Measurements from ENCODE around the gene NR2C1.
A peak's percentile ranks its signal among the peaks of the same experiment; 100 is the strongest.

NR2C1 gene

GRCh38 chr12:95115641-95116040 lies 42.2 kb upstream of the NR2C1 start:
- Histone ChIP-seq H3K4me1 (ENCODE audit: low read length) (peaks cover 15% of the 10 kb centered on the region), H3K9me3 (replicated peaks; ENCODE audit: insufficient read depth, low read length) (no peaks in the 10 kb centered on the region), H3K9ac (ENCODE audit: low read length) (no peak overlapping the region), H3K4me2 (ENCODE audit: low read depth, low read length) (peak overlapping the region; percentile 42; the same call in 1 of the 2 replicates), H3K79me2 (ENCODE audit: low read length) (no peaks in the 10 kb centered on the region), H2AFZ (ENCODE audit: low read length) (no peak overlapping the region; the same call in 1 of the 2 replicates), H3K27ac (ENCODE audit: low read length) (no peak overlapping the region), H3K9me2 (replicated peaks; ENCODE audit: insufficient read depth, low read length) (no peaks in the 10 kb centered on the region), H3K27me3 (replicated peaks; ENCODE audit: insufficient read depth, low read length) (no peaks in the 10 kb centered on the region), H4K20me1 (ENCODE audit: insufficient read depth, low read length) (no peaks in the 10 kb centered on the region), H3F3A (ENCODE audit: insufficient read depth, low read length) (peaks cover 15% of the 10 kb centered on the region), H3K36me3 (replicated peaks; ENCODE audit: insufficient read depth, low read length) (no peaks in the 10 kb centered on the region), H3K4me3 (ENCODE audit: low read length) (no peak overlapping the region)
- TF ChIP-seq CTCF (IDR thresholded peaks at IDR 0.05; ENCODE audit: low read length) (no peak), EZH2phosphoT487 (IDR thresholded peaks at IDR 0.05; ENCODE audit: low read length) (no peak), EZH2 (optimal IDR thresholded peaks at IDR 0.05; ENCODE audit: low read depth, low read length) (no peak)
- DNase-seq: no peak

- Histone ChIP-seq H3K36me3 (replicated peaks; ENCODE audit: insufficient read depth, low read length) (no peaks in the 10 kb centered on the region), H3K4me2 (ENCODE audit: low read depth, low read length) (no peak overlapping the region), H2AFZ (ENCODE audit: low read length) (no peak overlapping the region), H3K27me3 (replicated peaks; ENCODE audit: insufficient read depth, low read length) (no peaks in the 10 kb centered on the region), H3K9me3 (replicated peaks; ENCODE audit: insufficient read depth, low read length) (no peaks in the 10 kb centered on the region), H3K27ac (ENCODE audit: low read length) (no peak overlapping the region), H3K9me2 (replicated peaks; ENCODE audit: insufficient read depth, low read length) (no peaks in the 10 kb centered on the region), H4K20me1 (ENCODE audit: insufficient read depth, low read length) (no peaks in the 10 kb centered on the region), H3K4me1 (ENCODE audit: low read length) (peaks cover 15% of the 10 kb centered on the region), H3K79me2 (ENCODE audit: low read length) (no peaks in the 10 kb centered on the region), H3F3A (ENCODE audit: insufficient read depth, low read length) (peaks cover 15% of the 10 kb centered on the region), H3K4me3 (ENCODE audit: low read length) (no peak overlapping the region), H3K9ac (ENCODE audit: low read length) (no peak overlapping the region)
- TF ChIP-seq CTCF (IDR thresholded peaks at IDR 0.05; ENCODE audit: low read length): no peak
- no peak for TF ChIP-seq EZH2phosphoT487 (IDR thresholded peaks at IDR 0.05; ENCODE audit: low read length)
- no peak for TF ChIP-seq EZH2 (optimal IDR thresholded peaks at IDR 0.05; ENCODE audit: low read depth, low read length)
- DNase-seq: no peak
These were observed 41.5 kb upstream of the NR2C1 start for GRCh38 chr12:95114766-95115405.

- Histone ChIP-seq H3K9me3 (replicated peaks; ENCODE audit: insufficient read depth, low read length) (no peaks in the 10 kb centered on the region), H3K27ac (ENCODE audit: low read length) (no peak overlapping the region), H3K4me3 (ENCODE audit: low read length) (no peak overlapping the region), H2AFZ (ENCODE audit: low read length) (no peak overlapping the region), H3K4me1 (ENCODE audit: low read length) (no peaks in the 10 kb centered on the region), H3K9ac (ENCODE audit: low read length) (no peak overlapping the region), H3K79me2 (ENCODE audit: low read length) (no peaks in the 10 kb centered on the region), H3K27me3 (replicated peaks; ENCODE audit: insufficient read depth, low read length) (no peaks in the 10 kb centered on the region), H3K36me3 (replicated peaks; ENCODE audit: insufficient read depth, low read length) (no peaks in the 10 kb centered on the region), H3K9me2 (replicated peaks; ENCODE audit: insufficient read depth, low read length) (no peaks in the 10 kb centered on the region), H4K20me1 (ENCODE audit: insufficient read depth, low read length) (no peaks in the 10 kb centered on the region), H3F3A (ENCODE audit: insufficient read depth, low read length) (no peaks in the 10 kb centered on the region), H3K4me2 (ENCODE audit: low read depth, low read length) (no peak overlapping the region)
- DNase-seq: no peak
- TF ChIP-seq EZH2phosphoT487 (IDR thresholded peaks at IDR 0.05; ENCODE audit: low read length) (no peak), EZH2 (optimal IDR thresholded peaks at IDR 0.05; ENCODE audit: low read depth, low read length) (no peak), CTCF (IDR thresholded peaks at IDR 0.05; ENCODE audit: low read length) (no peak)
These were observed 33.9 kb upstream of the NR2C1 start for GRCh38 chr12:95107362-95107761.

Data from MM.1S (cell line).